Breast epithelium (tissue), 4 donors: ENCODE results near the gene SF3B1. TPM values are rescaled to one million over a fixed set of nuclear protein-coding genes. Genes with fewer than 3 reads are reported as not detected.
A peak's percentile ranks its signal among the peaks of the same experiment; 100 is the strongest.
"Not testable (repeated sequence)": the region's sequence is repeated elsewhere in the genome, so short reads cannot be mapped to it uniquely, and the experiment has no call there.

Experiments
- DNase-seq, 2 donors: peaks; one replicate each; pipeline ENCODE4 v3.0.0-alpha.2; 2019; ENCODE audit warnings: low spot score in 2 of 2
- H3K27ac ChIP-seq, 2 donors: fragments of 200-600 bp; sonication (generic) in 1 of 2; one replicate each; pipeline ENCODE4 v1.5.1; 2016 to 2019; ENCODE audit warnings: mild to moderate bottlenecking in 1 of 2
- H3K27me3 ChIP-seq, 2 donors: fragments of 200-600 bp; sonication (generic) in 1 of 2; one replicate each; pipeline versions ENCODE4 v1.5.1 to v1.6.0; 2017 to 2019; ENCODE audit warnings: control low read depth in 1 of 2, mild to moderate bottlenecking in 1 of 2
- H3K36me3 ChIP-seq: fragments of 200-600 bp; one replicate; pipeline ENCODE4 v1.5.1; 2019
- H3K4me1 ChIP-seq, 2 donors: fragments of 200-600 bp; sonication (generic); one replicate each; pipeline ENCODE4 v1.5.1; 2016 to 2019; ENCODE audit warnings: control low read depth in 1 of 2
- H3K4me3 ChIP-seq, 3 donors: fragments of 200-600 bp; sonication (generic); 1 replicate in 2 of 3; 2 replicates in 1 of 3; pipeline ENCODE4 v1.5.1; 2016 to 2019; ENCODE audit warnings: mild to moderate bottlenecking in 3 of 3, moderate library complexity in 2 of 3
- H3K9me3 ChIP-seq, 2 donors: fragments of 200-600 bp; sonication (generic) in 1 of 2; one replicate each; pipeline ENCODE4 v1.5.1; 2016 to 2019; ENCODE audit warnings: control low read depth in 1 of 2
- POLR2A ChIP-seq: fragments of 450-650 bp; IDR thresholded peaks from one replicate; pipeline ENCODE4 v1.6.1; 2016; ENCODE audit warnings: antibody characterized with exemption, mild to moderate bottlenecking, moderate library complexity
- POLR2AphosphoS5 ChIP-seq, 3 donors: sonication (generic); formaldehyde crosslinking; IDR thresholded peaks; one replicate each; pipeline ENCODE4 v1.6.1; 2017; ENCODE audit warnings: antibody characterized with exemption in 3 of 3
- intact Hi-C: fragments of 100-400 bp; cut with DNase I; formaldehyde crosslinking; loops from one replicate; pipeline ENCODE4 v1.15.1; 2023; ENCODE audit warnings: low total_unique reads
- total RNA-seq, 3 donors: library from RNA; depleted of rRNA; stranded (reverse); fragments of >200 nt; gene quantifications; one replicate each; pipeline ENCODE4 v1.1.0, GENCODE V29; 2016
- TF ChIP-seq, protein P1 (sequence below), 3 donors: fragments of 450-650 bp; IDR thresholded peaks; one replicate each; pipeline ENCODE4 v1.5.1; 2016 to 2017; ENCODE audit warnings: antibody characterized with exemption in 3 of 3, mild to moderate bottlenecking in 3 of 3, moderate library complexity in 3 of 3

Gene SF3B1
- total RNA-seq, 3 donors from 2014 or later, result 403 to 552 (median 415) TPM

DNA sequence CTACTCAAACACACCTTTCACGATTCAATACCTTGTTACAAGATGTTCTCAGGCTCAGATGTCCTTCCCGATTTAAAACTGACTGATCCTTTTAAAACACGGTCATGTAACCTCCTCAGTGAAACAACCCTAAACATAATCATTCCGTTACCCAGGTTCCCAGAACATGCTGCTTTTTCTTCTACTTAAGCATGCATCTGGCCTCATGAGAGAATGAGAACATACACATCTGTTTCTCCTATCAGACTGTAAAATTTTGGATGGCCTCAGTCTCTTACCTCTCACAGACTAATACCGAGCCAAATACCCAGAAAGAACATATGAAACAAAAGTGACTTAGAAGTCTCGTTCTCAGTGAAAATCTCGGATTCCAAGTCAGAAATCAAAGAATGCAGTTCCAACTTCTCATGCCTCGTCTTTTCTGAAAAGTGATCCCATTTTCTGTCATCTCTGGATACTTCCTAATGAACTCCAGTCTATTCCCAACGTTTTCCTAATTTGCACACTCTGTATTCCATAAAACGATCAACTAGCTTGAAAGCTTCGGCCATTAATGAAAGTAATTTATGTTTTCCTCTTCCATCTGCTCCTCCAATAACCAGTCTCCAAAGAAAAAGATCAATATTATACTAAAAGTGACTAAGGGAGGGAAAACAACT lies 919 bp downstream of the SF3B1 start:
- intact Hi-C loops, result no loop called here
- no peaks in the 10 kb centered on the region for H3K9me3 ChIP-seq
- H3K27me3 ChIP-seq, result no peaks in the 10 kb centered on the region
- peaks cover 5 to 25% of the 10 kb centered on the region in 2 donors for H3K4me1 ChIP-seq
- H3K36me3 ChIP-seq, result no peaks in the 10 kb centered on the region
- H3K27ac ChIP-seq, result peak overlapping the region; percentile 96 to 99
- no peak for DNase-seq
- TF ChIP-seq POLR2A (no peak), POLR2AphosphoS5 (IDR thresholded peaks at IDR 0.05) (no peak)
- TF ChIP-seq, protein P1, sequence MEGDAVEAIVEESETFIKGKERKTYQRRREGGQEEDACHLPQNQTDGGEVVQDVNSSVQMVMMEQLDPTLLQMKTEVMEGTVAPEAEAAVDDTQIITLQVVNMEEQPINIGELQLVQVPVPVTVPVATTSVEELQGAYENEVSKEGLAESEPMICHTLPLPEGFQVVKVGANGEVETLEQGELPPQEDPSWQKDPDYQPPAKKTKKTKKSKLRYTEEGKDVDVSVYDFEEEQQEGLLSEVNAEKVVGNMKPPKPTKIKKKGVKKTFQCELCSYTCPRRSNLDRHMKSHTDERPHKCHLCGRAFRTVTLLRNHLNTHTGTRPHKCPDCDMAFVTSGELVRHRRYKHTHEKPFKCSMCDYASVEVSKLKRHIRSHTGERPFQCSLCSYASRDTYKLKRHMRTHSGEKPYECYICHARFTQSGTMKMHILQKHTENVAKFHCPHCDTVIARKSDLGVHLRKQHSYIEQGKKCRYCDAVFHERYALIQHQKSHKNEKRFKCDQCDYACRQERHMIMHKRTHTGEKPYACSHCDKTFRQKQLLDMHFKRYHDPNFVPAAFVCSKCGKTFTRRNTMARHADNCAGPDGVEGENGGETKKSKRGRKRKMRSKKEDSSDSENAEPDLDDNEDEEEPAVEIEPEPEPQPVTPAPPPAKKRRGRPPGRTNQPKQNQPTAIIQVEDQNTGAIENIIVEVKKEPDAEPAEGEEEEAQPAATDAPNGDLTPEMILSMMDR (IDR thresholded peaks at IDR 0.05), result no peak
- peak overlapping the region; percentile 80 to 96 (median 94) for H3K4me3 ChIP-seq

DNA sequence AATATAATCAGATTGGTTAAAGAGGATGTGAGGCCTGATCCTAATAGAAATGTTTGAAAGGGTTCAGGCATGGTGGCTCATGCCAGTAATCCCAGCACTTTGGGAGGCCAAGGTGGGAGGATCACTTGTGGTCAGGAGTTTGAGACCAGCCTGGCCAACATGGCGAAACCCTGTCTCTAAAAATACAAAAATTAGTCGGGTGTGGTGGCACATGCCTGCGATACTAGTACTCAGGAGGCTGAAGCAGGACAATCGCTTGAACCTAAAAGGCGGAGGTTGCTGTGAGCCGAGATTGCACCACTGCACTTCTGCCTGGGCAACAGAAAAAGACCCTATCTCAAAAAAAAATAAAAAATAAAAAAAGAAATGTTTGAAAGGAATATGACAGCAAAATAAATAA lies 2.3 kb downstream of the SF3B1 start:
- Histone ChIP-seq H3K4me1 (peaks cover 5 to 28% of the 10 kb centered on the region in 2 donors), H3K4me3 (peak overlapping the region; percentile 39 to 96 (median 94))
- H3K27me3 ChIP-seq, H3K36me3 ChIP-seq, H3K27ac ChIP-seq, H3K9me3 ChIP-seq, intact Hi-C loops, DNase-seq: not testable (repeated sequence)

DNA sequence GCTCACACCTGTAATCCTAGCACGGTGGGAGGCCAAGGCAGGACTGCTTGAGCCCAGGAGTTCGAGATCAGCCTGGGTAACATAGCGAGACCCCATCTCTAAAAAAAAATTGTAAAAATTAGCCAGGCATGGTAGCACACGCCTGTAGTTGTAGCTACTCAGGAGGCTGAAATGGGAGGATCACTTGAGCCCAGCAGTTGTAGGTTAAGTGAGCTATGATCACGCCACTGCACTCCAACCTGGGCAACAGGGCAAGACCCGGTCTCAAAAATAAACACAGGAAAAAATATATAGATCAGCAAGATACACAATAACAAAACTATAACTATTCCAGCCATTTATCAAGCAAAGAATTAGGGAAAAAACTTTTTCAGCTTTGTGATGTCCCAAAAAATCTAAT lies 3.0 kb downstream of the SF3B1 start:
- Histone ChIP-seq H3K4me3 (peak overlapping the region in 2 of 3 donors; percentile 2 to 39), H3K27me3 (no peaks in the 10 kb centered on the region), H3K4me1 (peaks cover 5 to 28% of the 10 kb centered on the region in 2 donors), H3K36me3 (no peaks in the 10 kb centered on the region), H3K9me3 (no peaks in the 10 kb centered on the region), H3K27ac (no peak overlapping the region)
- intact Hi-C loops, result no loop called here
- TF ChIP-seq, protein P1 (IDR thresholded peaks at IDR 0.05), result no peak
- TF ChIP-seq POLR2A (no peak), POLR2AphosphoS5 (IDR thresholded peaks at IDR 0.05) (no peak)
- no peak for DNase-seq

- TF ChIP-seq POLR2AphosphoS5 (IDR thresholded peaks at IDR 0.05), result no peak
- no peak for TF ChIP-seq POLR2A
- TF ChIP-seq, protein P1 (IDR thresholded peaks at IDR 0.05), result no peak
- intact Hi-C loops, result no loop called here
- peaks cover 5 to 28% of the 10 kb centered on the region in 2 donors for H3K4me1 ChIP-seq
Measured at GRCh38 chr2:197427986-197428385, 6.8 kb downstream of the SF3B1 start.

GRCh38 chr2:197426723-197427603 lies 7.9 kb downstream of the SF3B1 start:
- no peaks in the 10 kb centered on the region for H3K27me3 ChIP-seq
- intact Hi-C loops, result no loop called here
- H3K27ac ChIP-seq, result no peak overlapping the region
- TF ChIP-seq POLR2AphosphoS5 (IDR thresholded peaks at IDR 0.05), result no peak
- TF ChIP-seq POLR2A, result no peak
- TF ChIP-seq, protein P1 (IDR thresholded peaks at IDR 0.05), result no peak
- H3K4me3 ChIP-seq, result no peak overlapping the region
- H3K36me3 ChIP-seq, result peaks cover under 1% of the 10 kb centered on the region
- H3K4me1 ChIP-seq, result peaks cover 2 to 19% of the 10 kb centered on the region in 2 donors
- no peak for DNase-seq
- no peaks in the 10 kb centered on the region for H3K9me3 ChIP-seq

More at GRCh38 chr2:197427986-197428385, 6.8 kb downstream of the SF3B1 start:
- DNase-seq, result no peak
- Histone ChIP-seq H3K27ac (no peak overlapping the region), H3K36me3 (no peaks in the 10 kb centered on the region), H3K27me3 (no peaks in the 10 kb centered on the region), H3K4me3 (no peak overlapping the region), H3K9me3 (no peaks in the 10 kb centered on the region)
